Fibroblast of lung (primary cell): Measurements from ENCODE around the gene NCKAP5. TPM values are rescaled to one million over a fixed set of nuclear protein-coding genes. Genes with fewer than 3 reads are reported as not detected.

ENCODE experiments used
- DNase-seq, 2 donors: peaks; one replicate each; pipeline versions ENCODE4 v3.0.0 to v3.0.0-alpha.2; 2010; ENCODE audit warnings: low read depth in 2 of 2
- H2AFZ ChIP-seq: 2 replicates; pipeline ENCODE4 v1.5.1; 2012; ENCODE audit warnings: low read length, control low read depth, inconsistent platforms
- H3K27ac ChIP-seq: 2 replicates; pipeline ENCODE4 v1.5.1; 2011; ENCODE audit warnings: low read length, control low read depth; ENCODE audit not compliant: insufficient read depth
- H3K27me3 ChIP-seq: 2 replicates; pipeline ENCODE4 v1.5.1; 2011; ENCODE audit warnings: mild to moderate bottlenecking, low read length; ENCODE audit not compliant: control insufficient read depth, insufficient read depth
- H3K36me3 ChIP-seq: 2 replicates; pipeline ENCODE4 v1.5.1; 2011; ENCODE audit warnings: low read length; ENCODE audit not compliant: control insufficient read depth, insufficient read depth
- H3K4me1 ChIP-seq: 2 replicates; pipeline ENCODE4 v1.5.1; 2011; ENCODE audit warnings: low read length; ENCODE audit not compliant: control insufficient read depth, insufficient read depth; ENCODE audit errors: extremely low read depth
- H3K4me2 ChIP-seq: 2 replicates; pipeline ENCODE4 v1.5.1; 2011; ENCODE audit warnings: low read length, control low read depth; ENCODE audit not compliant: insufficient read depth; ENCODE audit errors: extremely low read depth
- H3K4me3 ChIP-seq, 4 experiments: fragments of 200-600 bp in 1 of 4; sonication (generic) in 1 of 4; replicated peaks in 1 of 4; 2 replicates each; pipeline ENCODE4 v1.5.1; 2011 to 2016; ENCODE audit warnings: low read length in 4 of 4, low read depth in 3 of 4, mild to moderate bottlenecking in 3 of 4, control low read depth in 2 of 4, inconsistent platforms in 1 of 4, mixed read lengths in 1 of 4; ENCODE audit not compliant: insufficient read depth in 1 of 4; ENCODE audit errors: control extremely low read depth in 1 of 4
- H3K79me2 ChIP-seq: 2 replicates; pipeline ENCODE4 v1.5.1; 2012; ENCODE audit warnings: mild to moderate bottlenecking, low read length, inconsistent platforms; ENCODE audit not compliant: control insufficient read depth, insufficient read depth
- H3K9ac ChIP-seq: 2 replicates; pipeline ENCODE4 v1.5.1; 2011; ENCODE audit warnings: mild to moderate bottlenecking, low read length, control low read depth; ENCODE audit not compliant: insufficient read depth
- H3K9me3 ChIP-seq: 2 replicates; pipeline ENCODE4 v1.5.1; 2012; ENCODE audit warnings: low read depth, low read length; ENCODE audit not compliant: control insufficient read depth, insufficient read depth
- H4K20me1 ChIP-seq: 2 replicates; pipeline ENCODE4 v1.5.1; 2011; ENCODE audit warnings: low read length; ENCODE audit not compliant: control insufficient read depth, insufficient read depth; ENCODE audit errors: extremely low read depth
- EZH2 ChIP-seq: IDR thresholded peaks from 2 replicates; pipeline ENCODE4 v1.5.1; 2012; ENCODE audit warnings: low read length, control low read depth, mild to moderate bottlenecking; ENCODE audit errors: missing control alignments
- polyA plus RNA-seq, 2 donors: library from polyadenylated mRNA; depleted of rRNA in 1 of 2; stranded (reverse) in 1 of 2; unstranded in 1 of 2; fragments of >200 nt; gene quantifications; 2 replicates each; pipeline ENCODE4 v1.2.1, GENCODE V29; 2011 to 2012; ENCODE audit warnings: missing spikeins in 1 of 2
- total RNA-seq: library from RNA; depleted of rRNA; stranded (reverse); fragments of >200 nt; gene quantifications from 2 replicates; pipeline ENCODE4 v1.2.1, GENCODE V29; 2014
- TF ChIP-seq, protein P1 (sequence below), 2 donors: IDR thresholded peaks in 1 of 2; conservative IDR thresholded peaks in 1 of 2; 1 replicate in 1 of 2; 2 replicates in 1 of 2; pipeline ENCODE4 v1.5.1; 2011 to 2012; ENCODE audit warnings: low read length in 2 of 2, control low read depth in 1 of 2, inconsistent platforms in 1 of 2, low read depth in 1 of 2, mild to moderate bottlenecking in 1 of 2

NCKAP5 gene
- total and polyA plus RNA-seq, 2 donors (not counting 1 experiment from before 2014, with no cell fraction given): 2.6 to 6.2 TPM

DNA sequence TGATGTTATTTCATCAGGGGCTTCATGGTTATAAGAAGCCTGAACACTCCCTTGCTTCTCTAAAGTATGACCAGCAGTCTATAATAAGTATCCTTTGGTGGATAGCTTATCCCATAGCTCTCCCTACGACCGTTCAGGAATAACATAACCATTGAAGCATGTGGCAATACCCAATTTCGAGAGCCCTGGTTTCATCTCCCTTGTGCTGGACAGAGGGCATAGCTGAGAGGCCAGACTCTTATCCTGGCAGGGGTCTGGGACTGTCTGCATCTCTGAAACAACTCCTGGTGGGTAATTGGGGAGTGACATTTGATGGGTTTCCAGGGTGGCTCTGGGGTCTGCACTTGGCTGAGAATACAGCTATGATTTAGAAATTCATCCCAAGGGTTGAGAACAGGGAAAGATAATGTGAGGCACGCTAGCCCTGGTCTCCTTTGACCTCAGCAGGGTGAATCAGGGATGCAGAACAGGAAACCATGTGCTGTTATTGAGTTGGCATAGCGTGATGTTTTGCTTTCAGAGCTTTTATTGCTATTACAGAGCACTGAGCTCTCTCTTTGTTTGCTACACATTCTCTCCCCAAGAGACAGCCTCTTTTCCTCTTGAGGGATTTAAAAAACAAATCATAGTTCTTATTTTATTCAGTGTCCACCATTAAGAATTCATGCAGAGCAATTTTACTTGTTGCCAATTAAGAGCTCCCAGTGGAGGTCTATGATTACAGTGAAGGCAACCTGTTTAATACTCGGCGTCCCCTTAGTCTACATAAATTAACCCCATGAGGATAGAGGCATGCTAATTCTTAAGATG, 274.5 kb downstream of the NCKAP5 start:
- Histone ChIP-seq H4K20me1 (no peaks in the 10 kb centered on the region), H3K27ac (peak overlapping the region; percentile 9), H3K9me3 (no peaks in the 10 kb centered on the region), H3K27me3 (no peaks in the 10 kb centered on the region), H3K4me1 (peaks cover 5% of the 10 kb centered on the region), H3K4me2 (no peak overlapping the region), H3K36me3 (no peaks in the 10 kb centered on the region), H3K79me2 (no peaks in the 10 kb centered on the region), H3K9ac (no peak overlapping the region), H3K4me3 (no peak overlapping the region), H2AFZ (no peak overlapping the region)
- TF ChIP-seq, protein P1, sequence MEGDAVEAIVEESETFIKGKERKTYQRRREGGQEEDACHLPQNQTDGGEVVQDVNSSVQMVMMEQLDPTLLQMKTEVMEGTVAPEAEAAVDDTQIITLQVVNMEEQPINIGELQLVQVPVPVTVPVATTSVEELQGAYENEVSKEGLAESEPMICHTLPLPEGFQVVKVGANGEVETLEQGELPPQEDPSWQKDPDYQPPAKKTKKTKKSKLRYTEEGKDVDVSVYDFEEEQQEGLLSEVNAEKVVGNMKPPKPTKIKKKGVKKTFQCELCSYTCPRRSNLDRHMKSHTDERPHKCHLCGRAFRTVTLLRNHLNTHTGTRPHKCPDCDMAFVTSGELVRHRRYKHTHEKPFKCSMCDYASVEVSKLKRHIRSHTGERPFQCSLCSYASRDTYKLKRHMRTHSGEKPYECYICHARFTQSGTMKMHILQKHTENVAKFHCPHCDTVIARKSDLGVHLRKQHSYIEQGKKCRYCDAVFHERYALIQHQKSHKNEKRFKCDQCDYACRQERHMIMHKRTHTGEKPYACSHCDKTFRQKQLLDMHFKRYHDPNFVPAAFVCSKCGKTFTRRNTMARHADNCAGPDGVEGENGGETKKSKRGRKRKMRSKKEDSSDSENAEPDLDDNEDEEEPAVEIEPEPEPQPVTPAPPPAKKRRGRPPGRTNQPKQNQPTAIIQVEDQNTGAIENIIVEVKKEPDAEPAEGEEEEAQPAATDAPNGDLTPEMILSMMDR (conservative IDR thresholded peaks at IDR 0.05 in 1 of 2, IDR thresholded peaks at IDR 0.05 in 1 of 2; ENCODE audit: low read depth in 1 of 2, low read length in 2 of 2): no peak
- no peak for TF ChIP-seq EZH2
- peak in 1 of 2 donors; percentile 16 for DNase-seq

DNA sequence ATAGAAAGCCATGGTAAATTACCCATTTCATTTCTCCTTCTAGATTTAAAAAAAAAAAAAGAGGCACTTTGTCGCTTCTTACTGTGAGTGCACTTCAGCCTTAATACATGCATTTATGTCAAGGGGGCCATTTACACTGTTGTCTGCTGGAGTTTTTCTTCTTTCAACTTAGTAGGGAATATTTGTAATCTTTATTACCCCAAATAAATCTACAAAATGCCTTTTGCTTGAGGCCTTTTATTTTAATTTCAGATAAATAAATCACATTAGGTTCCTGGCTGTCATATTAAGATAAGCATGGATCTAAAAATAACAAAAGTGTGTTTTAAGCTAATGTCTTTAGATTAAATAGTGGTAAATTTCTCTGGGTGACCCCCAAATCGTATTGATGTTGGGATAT, 276.0 kb downstream of the NCKAP5 start:
- TF ChIP-seq, protein P1 (conservative IDR thresholded peaks at IDR 0.05 in 1 of 2, IDR thresholded peaks at IDR 0.05 in 1 of 2; ENCODE audit: low read depth in 1 of 2, low read length in 2 of 2): no peak
- TF ChIP-seq EZH2: no peak
- Histone ChIP-seq H2AFZ (no peak overlapping the region), H3K9ac (no peak overlapping the region), H3K4me2 (no peak overlapping the region), H4K20me1 (no peaks in the 10 kb centered on the region), H3K79me2 (no peaks in the 10 kb centered on the region), H3K4me1 (peaks cover 9% of the 10 kb centered on the region), H3K27me3 (no peaks in the 10 kb centered on the region), H3K27ac (no peak overlapping the region), H3K36me3 (no peaks in the 10 kb centered on the region), H3K4me3 (no peak overlapping the region), H3K9me3 (no peaks in the 10 kb centered on the region)
- no peak for DNase-seq

DNA sequence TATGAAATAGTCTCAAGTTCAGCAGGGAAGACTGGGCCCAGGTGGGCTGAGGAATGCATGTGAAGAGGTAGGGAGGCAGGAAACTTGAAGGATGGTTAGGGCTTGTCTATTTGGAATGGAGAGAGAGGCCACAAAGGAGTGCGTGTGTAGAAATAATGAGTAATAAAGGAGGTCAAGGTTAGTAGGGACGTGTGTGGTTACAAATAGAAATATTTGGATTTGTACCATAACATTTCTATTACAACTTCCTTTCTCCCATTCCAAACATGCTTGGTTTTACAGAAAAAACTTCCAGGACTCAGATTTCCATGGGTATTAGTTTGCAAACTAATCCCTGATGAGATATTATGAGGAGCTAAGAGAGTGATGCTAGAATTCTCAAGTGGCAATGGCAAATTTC, 280.6 kb downstream of the NCKAP5 start:
- no peaks in the 10 kb centered on the region for H3K9me3 ChIP-seq
- no peak overlapping the region for H3K9ac ChIP-seq
- no peaks in the 10 kb centered on the region for H3K27me3 ChIP-seq
- no peak overlapping the region for H3K4me3 ChIP-seq
- H4K20me1 ChIP-seq: no peaks in the 10 kb centered on the region
- H3K79me2 ChIP-seq: no peaks in the 10 kb centered on the region
- no peaks in the 10 kb centered on the region for H3K36me3 ChIP-seq
- peaks cover 3% of the 10 kb centered on the region for H3K4me1 ChIP-seq
- H3K4me2 ChIP-seq: no peak overlapping the region
- peak; percentile 76 to 85 for DNase-seq
- no peak overlapping the region for H2AFZ ChIP-seq
- TF ChIP-seq, protein P1 (conservative IDR thresholded peaks at IDR 0.05 in 1 of 2, IDR thresholded peaks at IDR 0.05 in 1 of 2; ENCODE audit: low read depth in 1 of 2, low read length in 2 of 2): no peak
- no peak for TF ChIP-seq EZH2
- H3K27ac ChIP-seq: peak overlapping the region; percentile 62
